ENCODE results near the gene SHH.
A peak's percentile ranks its signal among the peaks of the same experiment; 100 is the strongest.

The SHH gene

DNA sequence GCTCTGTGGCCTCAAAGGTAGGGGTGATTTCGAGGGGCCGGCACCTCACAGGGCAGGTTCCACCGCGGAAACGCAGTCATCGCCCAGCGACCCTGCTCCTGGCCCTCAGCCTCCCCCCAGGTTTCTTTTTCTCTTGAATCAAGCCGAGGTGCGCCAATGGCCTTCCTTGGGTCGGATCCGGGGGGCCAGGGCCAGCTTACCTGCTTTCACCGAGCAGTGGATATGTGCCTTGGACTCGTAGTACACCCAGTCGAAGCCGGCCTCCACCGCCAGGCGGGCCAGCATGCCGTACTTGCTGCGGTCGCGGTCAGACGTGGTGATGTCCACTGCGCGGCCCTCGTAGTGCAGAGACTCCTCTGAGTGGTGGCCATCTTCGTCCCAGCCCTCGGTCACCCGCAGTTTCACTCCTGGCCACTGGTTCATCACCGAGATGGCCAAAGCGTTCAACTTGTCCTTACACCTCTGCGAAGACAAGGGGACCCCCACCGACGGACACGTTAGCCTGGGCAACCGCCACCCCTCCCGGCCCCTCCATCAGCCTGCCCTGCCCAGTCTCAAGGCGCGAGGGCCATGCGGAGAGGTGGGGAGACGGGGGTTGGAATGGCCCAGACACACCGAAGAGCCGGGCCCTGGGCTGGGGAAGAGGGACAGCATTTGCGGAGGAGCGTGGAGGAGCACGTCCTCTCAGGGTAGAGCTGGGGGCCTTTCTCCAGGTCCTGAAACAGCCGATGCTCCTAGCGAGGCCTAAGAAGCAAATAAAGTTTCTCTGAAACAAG, 6.0 kb downstream of the SHH start:
- DNase-seq (ENCODE audit: low spot score): no peak

DNA sequence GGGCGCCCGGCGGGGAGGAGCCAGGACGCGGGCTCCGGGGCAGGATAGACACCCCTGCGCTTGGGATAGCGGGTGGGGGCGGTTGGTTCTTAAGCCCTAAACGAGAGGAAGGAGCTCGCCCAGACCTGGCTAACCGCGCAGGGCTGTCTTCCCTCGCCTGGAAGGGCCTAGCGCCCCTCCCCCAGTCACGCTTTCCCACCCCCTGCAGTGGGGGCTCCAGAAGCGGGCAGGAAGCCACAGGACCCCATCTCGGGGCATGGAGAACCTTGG, 6.5 kb downstream of the SHH start:
- DNase-seq (ENCODE audit: low spot score): no peak

DNA sequence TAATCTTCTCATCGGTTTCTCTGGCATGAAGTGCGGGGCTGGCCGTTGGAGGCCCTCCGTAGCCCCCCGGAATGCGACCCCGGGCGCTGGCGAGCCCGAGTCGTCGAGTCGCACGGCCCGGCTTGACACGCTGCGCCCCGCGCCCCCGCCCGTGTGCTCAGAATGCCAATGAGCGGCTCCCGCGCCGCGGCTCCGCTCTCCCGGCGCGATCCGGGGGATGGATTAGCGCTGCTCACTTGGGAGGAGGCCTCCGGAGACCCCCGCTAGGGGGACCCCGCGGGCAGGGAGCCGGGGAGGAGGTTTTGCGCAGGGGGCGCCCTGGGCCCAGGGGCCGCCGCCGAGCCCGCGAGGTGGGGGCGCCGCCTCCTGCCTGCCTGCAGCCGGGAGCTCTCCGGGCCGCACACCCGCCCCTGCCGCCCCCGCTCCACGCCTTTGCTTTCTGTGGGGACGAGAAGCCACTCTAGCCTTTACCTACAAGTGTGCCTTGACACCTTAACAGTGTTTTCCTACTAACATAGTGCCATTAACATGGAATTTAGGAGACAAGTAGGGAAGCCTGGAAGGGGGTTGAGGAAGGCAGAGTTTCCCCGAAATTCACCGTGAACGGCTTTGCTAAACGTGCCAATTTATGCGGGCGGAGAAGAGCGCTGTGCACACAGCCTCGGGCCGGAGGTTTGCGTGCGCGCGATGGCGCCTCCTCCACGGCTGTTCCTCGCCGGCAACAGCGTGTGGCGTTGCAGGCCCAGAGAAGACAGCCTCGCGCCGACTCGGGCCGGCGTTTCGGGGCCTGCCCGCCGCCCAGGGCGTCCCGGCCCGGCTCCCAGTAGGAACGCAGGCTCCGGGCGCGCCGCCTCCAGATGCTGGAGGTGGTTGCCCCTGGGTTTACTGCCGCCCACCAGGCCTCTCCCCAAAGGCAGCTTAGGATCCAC, 7.1 kb downstream of the SHH start:
- peak; percentile 59 for DNase-seq (ENCODE audit: low spot score)

DNA sequence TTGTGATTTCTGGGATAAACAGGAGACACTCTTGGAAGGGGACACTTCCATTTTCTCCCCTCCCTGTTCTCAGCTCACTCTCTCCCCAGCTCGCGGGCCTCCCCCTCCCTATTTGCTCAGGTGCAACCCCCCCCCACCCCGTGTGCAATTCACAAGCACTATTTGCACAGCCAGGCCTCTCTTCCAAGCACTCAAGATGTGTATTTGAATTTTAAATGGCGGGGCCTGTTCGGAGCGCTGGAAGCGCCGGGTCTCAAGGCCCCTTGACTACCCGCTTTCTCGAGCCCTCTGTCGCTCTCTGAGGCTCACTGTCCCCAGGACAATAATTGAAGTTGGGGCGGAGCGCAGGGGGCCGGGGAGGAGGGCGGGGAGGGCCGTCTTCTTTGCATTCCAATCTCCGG, 7.8 kb downstream of the SHH start:
- DNase-seq (ENCODE audit: low spot score): no peak

DNA sequence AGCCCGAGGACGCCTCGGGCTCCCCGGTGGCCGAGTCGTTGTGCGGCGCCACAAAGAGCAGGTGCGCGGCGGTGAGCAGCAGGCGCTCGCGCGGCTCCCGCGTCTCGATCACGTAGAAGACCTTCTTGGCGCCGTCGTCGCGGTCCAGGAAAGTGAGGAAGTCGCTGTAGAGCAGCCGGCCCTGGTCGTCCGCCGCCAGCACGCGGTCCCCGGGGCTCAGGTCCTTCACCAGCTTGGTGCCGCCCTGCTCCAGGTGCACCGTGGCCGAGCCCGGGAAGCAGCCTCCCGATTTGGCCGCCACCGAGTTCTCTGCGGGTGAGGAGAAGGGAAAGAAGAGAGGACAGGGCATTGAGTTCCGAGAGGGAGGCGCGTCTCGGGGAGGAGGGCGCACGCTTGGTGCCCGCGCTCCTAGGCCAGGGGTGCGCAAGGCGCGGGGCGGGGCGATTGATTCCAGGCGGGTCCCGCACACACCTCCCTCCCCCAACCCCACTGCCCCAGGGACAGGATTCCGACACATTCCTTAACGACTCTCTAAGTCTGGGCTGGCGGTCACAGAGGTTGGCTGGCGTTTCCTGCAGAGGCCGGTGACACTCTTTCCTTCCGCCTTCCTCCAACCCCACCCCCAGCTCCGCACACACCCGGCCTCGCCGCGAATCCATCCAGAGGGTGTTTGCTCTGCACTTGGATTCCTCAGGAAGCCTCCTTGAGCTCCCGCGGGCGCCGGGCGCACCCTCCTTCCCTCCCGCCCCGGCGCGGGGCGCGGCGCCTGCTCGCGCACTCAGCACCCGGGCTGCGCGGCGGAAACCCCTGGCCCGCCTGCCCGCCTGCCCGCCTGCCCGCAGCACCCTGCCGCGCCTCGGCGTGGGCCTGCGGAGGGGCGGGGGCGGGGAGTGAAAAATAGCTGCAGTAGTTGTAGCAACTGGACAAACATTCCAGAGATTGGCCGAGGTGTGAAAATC, 8.6 kb downstream of the SHH start:
- DNase-seq (ENCODE audit: low spot score): no peak

DNA sequence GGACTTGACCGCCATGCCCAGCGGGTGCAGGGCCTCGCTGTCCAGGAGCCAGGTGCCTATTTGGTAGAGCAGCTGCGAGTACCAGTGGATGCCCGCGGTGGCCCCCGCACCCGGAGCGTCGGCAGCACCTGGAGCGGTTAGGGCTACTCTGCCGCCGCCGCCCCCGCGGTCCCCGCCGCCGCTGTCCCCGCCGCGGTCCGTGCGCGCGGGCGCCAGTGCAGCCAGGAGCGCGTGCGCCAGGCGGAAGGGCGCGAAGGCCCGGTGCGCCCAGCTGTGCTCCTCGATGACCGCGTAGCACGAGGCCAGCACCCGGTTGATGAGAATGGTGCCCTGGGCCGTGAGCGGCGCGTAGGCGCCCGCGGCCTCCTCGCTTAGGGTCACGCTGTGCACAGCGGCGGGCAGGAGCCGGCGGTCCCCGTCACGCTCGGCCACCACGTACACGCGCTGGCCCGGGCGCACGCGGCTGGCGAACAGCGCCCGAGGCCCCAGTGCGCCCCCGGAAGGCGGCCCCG, 9.3 kb downstream of the SHH start:
- no peak for DNase-seq (ENCODE audit: low spot score)

DNA sequence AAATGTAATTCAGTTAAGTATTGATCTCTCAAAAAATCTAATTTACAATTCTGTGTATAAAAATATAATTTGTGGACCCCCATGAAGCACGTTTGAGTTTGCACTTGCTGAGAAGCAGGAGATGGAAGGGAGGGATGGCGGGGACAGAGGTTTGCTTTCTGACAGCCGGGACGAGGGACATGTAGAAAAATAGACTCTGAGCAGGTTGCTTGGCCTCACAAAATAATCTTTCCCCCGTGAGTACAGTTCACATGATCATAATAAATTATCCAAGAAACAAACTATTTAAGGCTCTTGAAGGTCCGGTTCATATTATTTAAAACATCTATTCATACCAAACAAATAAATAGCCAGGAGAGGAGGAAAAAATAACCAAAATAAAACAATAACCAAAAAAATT, 10.0 kb downstream of the SHH start:
- no peak for DNase-seq (ENCODE audit: low spot score)

DNA sequence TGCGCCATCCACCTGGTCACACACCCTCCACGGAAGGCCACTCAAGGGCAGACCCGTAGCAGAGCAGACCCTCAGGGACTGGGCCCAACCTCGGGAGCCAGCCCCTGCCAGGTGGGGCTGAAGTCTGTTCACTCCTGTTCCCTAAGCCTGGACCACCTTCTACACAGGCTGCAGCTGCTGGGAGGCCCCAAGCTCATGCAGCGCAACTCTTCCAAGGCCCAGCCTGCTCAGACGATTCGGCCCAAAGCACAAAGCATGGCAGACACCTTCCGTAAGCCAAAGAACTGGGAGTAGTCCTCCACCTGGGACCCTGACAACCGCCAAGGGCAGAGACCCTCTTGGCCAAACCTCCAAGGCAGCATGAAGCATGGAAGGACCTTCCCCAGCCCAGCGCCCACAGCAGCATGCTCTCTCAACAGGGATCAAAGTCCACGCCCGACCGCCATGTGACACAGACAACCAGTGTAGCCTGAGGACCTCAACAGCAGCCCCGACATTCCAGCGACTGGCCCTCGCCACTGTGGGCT, 11.5 kb downstream of the SHH start:
- no peak for DNase-seq (ENCODE audit: low spot score)

DNA sequence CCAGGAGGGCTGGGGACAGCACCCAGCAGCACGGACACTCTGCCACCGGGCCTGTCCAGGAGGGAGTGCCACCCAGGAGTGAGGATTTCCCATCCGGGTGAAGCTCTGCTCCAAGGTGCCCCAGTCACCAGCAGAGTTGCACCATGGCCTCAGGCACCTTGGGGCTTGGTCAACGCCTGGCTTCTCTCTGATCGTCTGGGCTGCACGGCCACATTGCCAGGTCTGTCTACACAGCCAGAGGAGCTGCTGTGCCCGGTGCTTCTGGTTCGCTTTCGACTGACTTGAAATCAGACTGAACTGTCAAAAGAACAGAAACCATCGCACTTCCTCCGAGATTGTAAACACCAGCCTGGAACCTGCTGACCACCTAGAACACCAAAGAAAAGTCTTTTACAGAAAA, 12.0 kb downstream of the SHH start:
- no peak for DNase-seq (ENCODE audit: low spot score)

DNA sequence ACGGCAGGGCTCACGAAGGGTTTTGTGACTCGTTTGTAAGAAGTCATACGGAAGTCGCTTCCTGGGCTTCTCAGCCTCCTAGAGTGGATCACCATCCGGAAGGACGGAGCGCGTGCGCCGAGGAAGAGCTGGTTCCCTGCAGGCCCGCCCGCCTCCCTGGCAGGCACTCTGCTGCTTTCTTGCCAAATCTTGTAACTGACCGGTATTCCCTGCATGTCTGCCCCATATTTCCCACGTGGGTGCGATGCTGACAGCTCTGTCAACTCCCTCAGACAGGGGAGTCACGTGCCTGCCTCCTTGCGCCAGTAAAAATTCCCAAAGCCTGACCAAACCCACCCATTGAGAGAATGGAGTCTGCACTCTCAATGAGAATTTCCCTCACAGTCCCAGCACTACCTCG, 12.7 kb downstream of the SHH start:
- DNase-seq (ENCODE audit: low spot score): peak; percentile 24

DNA sequence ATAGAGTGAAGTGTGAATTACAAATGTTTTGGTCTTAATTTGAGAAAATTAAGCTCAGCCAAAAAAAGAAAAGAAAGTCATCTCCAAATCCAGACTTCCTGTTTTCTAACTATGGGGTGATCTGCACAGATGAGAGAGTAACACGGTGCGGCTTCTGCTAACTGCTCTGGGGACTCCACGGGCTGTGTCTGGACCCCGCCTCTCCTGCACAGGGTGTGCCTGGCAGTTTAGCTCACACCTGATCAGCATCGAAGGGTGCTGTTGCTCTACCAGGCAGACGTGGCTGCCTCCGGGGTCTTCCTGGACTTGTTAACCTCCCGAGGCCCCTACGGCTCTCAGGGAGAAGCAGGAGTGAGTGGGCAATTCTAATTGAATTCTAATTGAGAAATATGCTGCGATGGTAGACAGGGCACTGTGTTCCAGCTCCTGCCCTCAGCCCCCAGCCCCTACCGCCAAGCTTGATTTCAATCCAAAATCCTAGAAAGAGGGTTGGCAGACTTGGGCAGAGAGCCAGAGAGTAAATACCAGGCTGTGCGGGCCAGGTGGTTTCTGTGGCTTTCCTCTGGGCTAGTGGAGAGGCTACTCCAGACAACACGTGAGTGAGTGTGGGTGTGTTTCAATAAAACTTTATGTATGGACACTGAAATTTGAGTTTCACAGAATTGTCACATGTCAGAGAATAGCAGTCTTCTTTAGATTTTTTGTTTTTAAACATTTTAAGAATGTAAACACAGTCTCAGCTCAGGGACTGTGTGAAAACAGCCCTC, 13.4 kb downstream of the SHH start:
- DNase-seq (ENCODE audit: low spot score): no peak

DNA sequence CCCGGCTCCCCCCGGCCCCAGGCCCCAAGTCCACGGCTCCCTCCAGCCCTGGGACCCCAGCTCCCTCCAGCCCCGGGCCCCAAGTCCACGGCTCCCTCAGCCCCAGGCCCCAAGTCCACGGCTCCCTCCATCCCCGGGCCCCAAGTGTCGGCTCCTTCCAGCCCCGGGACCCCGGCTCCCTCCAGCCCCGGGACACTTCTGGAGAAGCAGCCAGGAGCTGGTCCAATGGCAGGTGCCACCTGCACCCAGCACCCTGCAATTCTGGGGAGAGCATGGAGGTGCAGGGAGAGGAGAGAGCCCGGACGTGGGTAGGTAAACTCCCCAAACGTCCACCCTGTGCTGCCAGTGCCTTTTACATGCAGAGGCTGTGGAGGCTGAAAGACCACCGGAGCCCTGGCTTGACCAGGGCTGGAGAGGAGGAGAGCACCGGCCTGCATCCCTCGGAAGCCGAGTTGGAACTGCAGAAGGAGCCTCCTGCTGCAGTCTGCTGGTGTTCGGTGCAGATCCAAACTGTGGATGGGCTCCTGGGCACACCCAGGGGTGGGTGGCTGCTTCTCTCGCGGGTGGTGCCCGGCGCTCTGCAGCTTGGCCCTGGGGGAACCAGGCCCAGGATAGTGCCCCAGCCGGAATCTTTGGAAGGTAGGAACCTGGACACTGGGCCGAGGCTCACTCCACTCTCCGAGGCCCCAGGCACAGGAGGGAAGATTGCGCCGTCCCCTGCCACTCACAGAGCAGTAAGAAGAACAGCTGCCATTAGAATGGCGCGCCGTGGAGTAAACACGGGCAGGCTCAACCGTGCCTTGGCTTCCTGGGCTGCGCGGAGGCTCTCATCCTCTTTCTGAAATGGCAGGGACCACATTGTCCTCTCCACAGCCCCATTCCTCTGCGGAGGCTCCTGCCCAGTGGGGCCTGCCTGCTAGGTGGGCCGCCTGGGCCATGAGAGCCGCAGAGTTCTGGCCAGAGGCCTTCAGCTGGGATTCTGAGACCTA, 14.7 kb downstream of the SHH start:
- DNase-seq (ENCODE audit: low spot score): no peak

DNA sequence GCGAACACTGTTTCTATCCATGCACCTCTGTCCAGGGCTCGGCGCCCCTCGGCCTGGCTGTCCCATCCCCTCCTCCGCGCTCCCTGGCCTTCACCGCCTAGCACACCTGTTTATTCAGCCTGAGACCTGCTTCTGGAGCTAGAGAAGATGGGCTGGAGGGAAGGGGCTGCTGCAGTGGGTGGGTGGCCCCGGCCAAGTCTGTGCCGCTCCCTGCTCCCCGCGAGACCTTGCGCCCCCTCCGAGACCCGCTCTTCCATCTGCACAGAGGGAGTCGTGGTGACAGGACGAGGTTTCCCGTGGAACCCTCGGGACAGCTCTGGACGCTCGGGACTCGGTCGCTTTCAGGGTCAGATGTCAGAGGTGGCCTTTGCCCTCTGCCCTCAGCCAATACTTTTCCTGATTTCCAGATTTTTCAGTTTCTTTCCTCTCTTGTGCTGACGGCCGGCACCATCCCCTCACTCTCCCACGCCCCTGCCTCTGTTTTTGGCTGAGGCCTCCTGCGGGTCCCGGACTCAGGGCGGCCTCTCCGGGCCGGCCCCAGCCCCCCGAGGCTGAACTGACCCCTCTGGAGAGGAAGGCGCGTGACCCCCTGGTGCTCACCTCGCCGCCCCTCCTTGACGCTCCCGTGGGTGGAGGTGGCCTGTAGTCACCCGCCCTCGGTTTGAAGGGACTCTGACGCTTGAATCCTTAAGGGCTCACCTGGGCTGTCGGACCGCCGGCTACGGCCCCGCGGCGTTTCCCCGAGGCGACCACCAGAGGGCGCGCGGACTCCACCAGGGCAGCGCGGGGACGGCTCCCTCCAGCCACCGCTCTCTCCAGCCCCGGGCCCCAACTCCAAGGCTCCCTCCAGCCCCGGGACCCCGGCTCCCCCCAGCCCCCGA, 15.6 kb downstream of the SHH start:
- DNase-seq (ENCODE audit: low spot score): peak; percentile 45

DNA sequence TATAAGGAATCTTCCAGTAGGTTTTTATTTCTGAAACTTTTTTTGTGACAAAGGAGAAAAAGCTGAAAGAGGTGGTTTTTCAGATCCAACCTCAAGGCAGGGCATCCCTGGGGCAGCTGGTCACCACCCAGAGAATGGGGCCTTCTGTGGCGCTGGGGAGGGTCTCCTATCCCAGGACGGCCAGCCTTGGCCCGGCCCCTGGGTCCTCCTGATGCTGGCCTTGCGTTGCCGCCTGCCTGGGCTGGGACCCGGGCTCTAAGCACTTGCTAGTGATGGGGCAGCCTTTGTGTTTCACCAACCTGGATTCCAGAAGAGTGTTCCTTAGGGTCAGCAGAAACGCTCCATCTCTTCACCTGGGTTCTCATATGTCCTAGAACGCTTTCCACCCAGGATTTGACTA, 16.3 kb downstream of the SHH start:
- no peak for DNase-seq (ENCODE audit: low spot score)

DNA sequence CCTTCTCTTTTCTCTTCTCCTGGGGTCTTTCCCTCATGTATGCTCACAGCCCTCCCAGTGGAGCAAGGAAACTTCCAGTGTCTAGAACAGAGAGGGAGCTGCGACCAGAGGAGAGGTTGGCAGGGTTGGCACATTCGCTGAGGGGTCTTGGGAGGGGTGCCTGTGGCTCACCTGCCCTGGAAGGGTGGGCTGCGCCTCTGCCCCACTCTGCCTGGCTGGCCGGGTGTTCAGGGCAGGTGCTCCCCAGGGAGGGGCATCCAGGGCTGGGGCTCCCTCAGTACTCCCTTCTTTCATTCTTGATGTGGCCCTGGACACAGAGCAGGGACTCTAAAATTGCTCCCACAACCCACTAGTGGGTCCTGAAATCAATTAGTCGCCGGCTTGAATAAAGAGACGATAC, 16.9 kb downstream of the SHH start:
- DNase-seq (ENCODE audit: low spot score): no peak

DNA sequence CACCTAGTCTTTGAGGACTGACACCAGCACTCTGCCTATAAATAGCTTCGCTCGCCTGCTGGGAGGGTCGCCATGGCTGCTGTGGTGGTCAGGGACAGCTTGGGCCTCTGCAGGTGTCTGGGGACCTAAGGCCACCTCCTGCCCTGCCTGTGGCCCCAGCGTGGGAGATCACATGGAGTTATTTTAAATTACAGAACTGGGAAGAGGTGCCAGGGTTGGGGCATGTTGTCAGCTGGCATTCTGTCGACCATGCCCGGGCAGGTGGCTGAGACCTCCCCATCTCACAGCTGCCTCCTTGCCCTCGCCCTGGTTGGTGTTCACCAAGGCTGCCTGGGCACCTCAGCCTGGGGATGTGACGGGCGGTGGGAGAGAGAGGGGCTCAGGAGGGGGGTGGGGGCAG, 18.1 kb downstream of the SHH start:
- DNase-seq (ENCODE audit: low spot score): no peak

DNA sequence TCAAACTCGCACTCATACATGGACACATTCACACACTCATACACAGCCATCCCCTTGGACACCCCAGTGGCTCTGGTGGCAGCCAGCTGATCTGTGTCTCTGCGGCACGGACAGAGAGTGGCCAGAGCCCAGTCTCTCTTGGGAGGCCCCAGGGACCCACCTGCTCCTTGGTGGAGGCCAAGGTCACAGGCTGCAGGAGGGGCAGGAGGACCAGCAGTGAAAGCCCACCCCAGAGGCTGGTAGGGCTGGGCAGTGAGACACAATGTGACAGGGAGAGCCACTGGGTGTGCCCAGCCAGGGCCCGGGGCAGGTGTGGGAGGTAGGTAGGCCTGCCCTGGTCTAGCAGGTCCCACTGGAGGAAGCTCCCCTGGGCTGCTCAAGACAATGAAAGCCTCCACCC, 18.5 kb downstream of the SHH start:
- DNase-seq (ENCODE audit: low spot score): no peak

DNA sequence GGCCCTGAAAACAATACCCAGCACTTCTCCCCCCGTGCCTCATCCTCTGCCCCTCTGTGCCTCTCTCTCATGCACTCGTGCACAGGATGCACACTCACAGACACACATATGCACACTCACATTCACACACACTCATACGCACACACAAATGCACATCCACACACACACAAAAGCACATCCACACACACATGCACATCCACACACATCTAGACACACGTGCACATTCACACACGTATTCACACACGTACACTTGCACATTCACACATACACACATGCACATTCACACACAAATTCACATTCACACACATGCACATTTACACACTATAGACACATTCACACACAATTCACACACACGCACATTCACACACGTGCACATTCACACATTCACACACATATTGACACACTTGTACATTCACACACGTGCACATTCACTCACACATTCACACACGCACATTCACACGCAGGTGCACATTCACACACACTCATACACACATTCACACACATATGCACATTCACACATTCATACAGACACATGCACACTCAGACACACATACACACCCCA, 19.2 kb downstream of the SHH start:
- no peak for DNase-seq (ENCODE audit: low spot score)
